ENCODE measurements around the gene MAGEB16.

Gene MAGEB16

DNA sequence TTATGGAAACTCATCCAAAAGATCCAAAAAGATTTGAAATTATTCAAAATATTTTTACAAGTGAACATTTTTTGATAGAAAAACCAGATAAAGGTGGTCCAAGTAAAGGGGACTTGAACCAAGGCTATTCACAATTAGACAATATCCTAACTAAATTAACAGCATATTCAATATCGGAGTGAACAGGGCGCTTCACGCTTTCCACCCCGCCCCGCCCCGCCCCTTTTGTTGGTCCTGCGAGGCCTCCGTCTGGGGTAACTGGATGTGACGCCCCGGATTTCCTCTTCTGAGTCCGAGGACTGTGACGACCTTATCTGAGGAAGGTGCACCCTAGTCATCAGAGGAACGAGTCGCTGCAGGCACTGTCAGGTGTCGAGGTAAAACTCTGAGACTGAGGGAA, at the start of gene MAGEB16:
Gene MAGEB16 (plus strand): TSS at position 301 of the 400 bp plus-strand sequence. CDS start 3,855 bp downstream, outside the sequence.
- DNase-seq = no peak

DNA sequence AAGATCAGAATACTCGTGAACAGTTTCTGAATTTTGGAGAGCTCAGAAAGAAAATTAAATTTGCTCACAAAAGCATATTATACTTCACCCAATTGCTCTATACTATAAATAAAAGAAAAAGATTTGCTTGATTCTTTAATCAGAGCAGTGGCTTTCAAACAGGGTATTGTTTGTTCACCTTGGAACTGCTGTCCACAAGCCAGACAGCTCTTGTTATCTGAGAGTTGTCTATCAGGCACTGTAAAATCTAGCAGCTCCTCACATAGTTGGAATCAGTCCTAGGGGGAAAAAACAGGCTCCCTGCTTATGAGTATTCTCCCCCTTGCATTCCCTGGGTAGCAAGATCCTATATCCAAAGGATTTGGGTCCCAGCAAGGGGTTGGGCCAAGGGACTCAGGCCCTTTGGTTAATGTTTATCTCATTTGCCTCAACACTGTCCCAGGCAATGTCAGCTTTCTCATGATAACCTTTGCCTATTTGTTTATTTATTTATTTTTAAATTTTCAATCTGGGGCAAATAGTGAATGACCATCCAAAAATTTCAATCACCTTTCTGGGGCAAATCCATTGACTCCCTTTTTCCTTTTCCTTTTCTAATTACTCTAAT, 24.1 kb upstream of the MAGEB16 start:
- no peak for DNase-seq

DNA sequence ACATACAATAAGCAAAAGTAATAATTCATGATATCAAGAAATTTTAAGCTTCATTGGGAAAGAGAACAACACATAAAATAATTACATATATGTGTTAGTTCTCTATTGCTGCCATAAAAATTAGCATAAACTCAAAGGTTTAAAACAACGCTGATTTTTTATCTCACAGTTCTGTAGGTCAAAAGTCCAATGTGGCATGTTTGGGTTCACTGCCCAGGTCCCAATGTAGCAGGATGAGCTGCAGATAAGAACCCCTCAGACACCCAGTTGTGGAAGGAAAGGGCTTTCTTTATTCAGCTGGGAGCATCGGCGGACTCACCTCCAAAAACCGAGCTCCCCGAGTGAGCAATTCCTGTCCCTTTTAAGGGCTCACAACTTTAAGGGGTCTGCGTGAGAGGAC, 13.1 kb upstream of the MAGEB16 start:
- no peak for DNase-seq

GRCh38 chrX:35786271-35786670, 11.9 kb upstream of the MAGEB16 start:
- DNase-seq = no peak

DNA sequence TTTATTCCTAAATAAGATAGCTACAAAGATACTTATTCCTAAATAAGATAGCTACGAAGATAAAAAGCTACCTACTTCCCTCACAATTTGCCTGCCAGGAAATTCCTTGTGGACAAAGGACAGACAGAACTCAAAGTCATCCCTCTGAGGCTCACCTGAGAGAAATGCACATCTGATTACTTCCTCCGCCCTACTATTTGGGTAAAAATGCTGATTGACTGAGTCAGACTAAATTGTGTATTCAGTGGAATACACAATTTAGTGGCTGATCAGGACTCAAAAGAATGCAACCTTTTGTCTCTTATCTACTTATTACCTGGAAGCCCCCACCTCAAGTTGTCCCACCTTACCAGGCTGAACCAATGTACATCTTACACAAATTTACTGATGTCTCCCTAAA, 10.3 kb upstream of the MAGEB16 start:
- no peak for DNase-seq

DNA sequence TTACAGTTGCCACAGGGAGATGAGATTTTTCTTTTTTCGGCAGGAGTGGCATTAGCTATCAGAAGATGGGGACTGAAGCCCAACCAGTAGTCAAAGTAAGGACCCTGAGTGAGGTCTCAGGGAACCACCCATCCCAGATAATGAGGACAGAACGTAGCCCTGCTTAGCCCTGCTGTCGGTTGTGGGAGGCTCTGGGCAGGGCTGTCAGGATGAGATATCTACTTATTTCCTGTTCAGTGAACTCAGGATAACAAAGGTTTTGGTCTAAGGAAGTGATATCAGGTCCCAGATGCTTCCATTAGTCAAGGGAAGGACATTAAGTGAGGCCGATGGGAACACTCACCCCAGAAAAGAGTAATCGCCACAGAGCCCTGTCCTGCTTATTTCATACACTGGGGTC, 2.3 kb downstream of the MAGEB16 start:
- DNase-seq = no peak

- no peak for DNase-seq
Measured at GRCh38 chrX:35809781-35810180, 11.6 kb downstream of the MAGEB16 start.

- no peak for DNase-seq
Measured at GRCh38 chrX:35819241-35819640, 21.1 kb downstream of the MAGEB16 start.

DNA sequence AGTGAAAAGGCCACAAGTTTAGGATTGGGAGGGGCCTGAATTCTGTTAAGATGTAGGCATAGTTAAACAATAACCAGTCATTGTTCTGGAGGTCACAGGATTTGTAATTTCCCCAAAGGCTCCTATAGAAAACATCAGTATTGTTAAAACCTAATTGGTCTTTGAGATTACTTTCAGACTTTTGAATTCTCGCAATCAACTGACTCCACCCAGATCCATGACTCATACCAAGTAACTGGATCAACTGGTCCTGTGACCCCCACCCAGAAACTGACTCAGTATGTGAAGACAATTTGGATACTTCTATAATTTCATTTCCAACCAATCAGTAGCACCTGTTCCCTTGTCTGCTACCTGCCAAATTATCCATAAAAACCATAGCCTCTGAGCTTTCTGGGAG, 28.4 kb downstream of the MAGEB16 start:
- peak in 2 of 3 donors; percentile 0 to 10 for DNase-seq

DNA sequence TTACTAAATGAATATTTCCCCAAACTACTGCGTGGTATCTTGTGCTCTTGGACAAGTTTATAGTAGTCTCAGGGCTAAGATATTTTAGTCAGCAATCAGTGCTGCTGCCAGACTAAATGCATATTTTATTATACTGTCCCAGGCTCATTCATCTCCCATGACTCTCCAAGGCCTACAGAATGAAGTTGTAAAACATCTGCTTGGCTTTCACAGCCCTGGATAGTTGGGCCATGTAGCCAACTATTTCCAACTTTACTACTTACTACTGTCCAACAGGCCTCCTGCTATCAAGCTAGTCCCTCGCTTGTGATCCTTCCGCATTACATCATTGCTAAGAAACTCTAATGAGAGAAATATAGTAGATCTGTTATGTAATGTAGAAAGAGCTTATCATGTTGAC, 31.4 kb downstream of the MAGEB16 start:
- DNase-seq = no peak

DNA sequence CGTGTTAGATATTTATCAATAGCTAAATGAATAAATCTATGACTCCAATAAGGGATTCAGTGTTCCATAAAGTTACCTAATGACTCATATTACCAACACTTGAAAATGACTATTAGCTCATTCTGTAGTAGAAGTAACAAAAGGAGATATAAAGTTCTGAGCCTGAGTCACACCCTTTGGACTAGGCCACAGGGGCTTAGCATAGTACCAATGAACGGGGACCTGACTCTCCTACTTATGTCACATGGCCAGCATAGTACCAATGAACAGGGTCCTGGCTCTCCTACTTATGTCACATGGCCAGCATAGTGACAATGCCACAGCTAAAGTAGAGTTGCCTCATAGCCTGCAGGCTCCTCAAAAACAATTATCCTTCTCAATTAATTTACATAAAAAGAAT, 43.7 kb downstream of the MAGEB16 start:
- DNase-seq = peak; percentile 28 to 60 (median 44)

- peak; percentile 21 to 43 (median 35) for DNase-seq
Measured at GRCh38 chrX:35842674-35843073, 44.5 kb downstream of the MAGEB16 start.

- DNase-seq = no peak
Measured at GRCh38 chrX:35847736-35848135, 49.6 kb downstream of the MAGEB16 start.
